H9 (cell line): ENCODE measurements around the gene PCDHGC3. TPM values are rescaled to one million over a fixed set of nuclear protein-coding genes. Genes with fewer than 3 reads are reported as not detected.

Experiments
- DNase-seq: peaks from one replicate; pipeline ENCODE4 v3.0.0-alpha.2; 2017
- H2AFZ ChIP-seq: one replicate; pipeline ENCODE4 v1.6.1; 2013; ENCODE audit warnings: mild to moderate bottlenecking, low read length, control low read depth, moderate library complexity
- H2AK5ac ChIP-seq: 2 replicates; pipeline ENCODE4 v1.6.1; 2013; ENCODE audit warnings: low read length, control low read depth, mixed read lengths; ENCODE audit not compliant: insufficient read length
- H2BK120ac ChIP-seq: one replicate; pipeline ENCODE4 v1.6.1; 2013; ENCODE audit warnings: low read depth, mild to moderate bottlenecking, low read length, control low read depth, inconsistent platforms; ENCODE audit not compliant: poor library complexity, severe bottlenecking
- H2BK12ac ChIP-seq: 2 replicates; pipeline ENCODE4 v1.6.1; 2013; ENCODE audit warnings: low read length, control low read depth, mixed read lengths, low read depth; ENCODE audit not compliant: insufficient read length
- H2BK15ac ChIP-seq: 2 replicates; pipeline ENCODE4 v1.6.1; 2013; ENCODE audit warnings: low read depth, low read length, control low read depth
- H2BK20ac ChIP-seq: one replicate; pipeline ENCODE4 v1.6.1; 2013; ENCODE audit warnings: low read depth, mild to moderate bottlenecking, low read length, control low read depth, inconsistent platforms; ENCODE audit not compliant: poor library complexity, severe bottlenecking
- H2BK5ac ChIP-seq: 2 replicates; pipeline ENCODE4 v1.6.1; 2013; ENCODE audit warnings: low read length, control low read depth, mixed read lengths; ENCODE audit not compliant: insufficient read length
- H3K14ac ChIP-seq: 2 replicates; pipeline ENCODE4 v1.6.1; 2013; ENCODE audit warnings: low read length, control low read depth; ENCODE audit not compliant: insufficient read depth
- H3K18ac ChIP-seq: 2 replicates; pipeline ENCODE4 v1.6.1; 2013; ENCODE audit warnings: low read depth, mild to moderate bottlenecking, mixed read lengths, low read length, control low read depth; ENCODE audit not compliant: insufficient read length
- H3K23ac ChIP-seq: 2 replicates; pipeline ENCODE4 v1.6.1; 2013; ENCODE audit warnings: low read length, control low read depth, mixed read lengths, low read depth; ENCODE audit not compliant: insufficient read length
- H3K23me2 ChIP-seq: 2 replicates; pipeline ENCODE4 v1.6.1; 2013; ENCODE audit warnings: low read depth, mild to moderate bottlenecking, mixed read lengths, low read length, control low read depth; ENCODE audit not compliant: insufficient read length, poor library complexity, severe bottlenecking
- H3K27ac ChIP-seq: 2 replicates; pipeline ENCODE4 v1.5.1; 2013; ENCODE audit warnings: low read length, control low read depth, mixed read lengths, low read depth; ENCODE audit not compliant: insufficient read length
- H3K27me3 ChIP-seq: 2 replicates; pipeline ENCODE4 v1.6.1; 2013; ENCODE audit warnings: low read length, control low read depth, inconsistent platforms; ENCODE audit not compliant: insufficient read depth
- H3K4ac ChIP-seq: 2 replicates; pipeline ENCODE4 v1.6.1; 2013; ENCODE audit warnings: low read depth, mild to moderate bottlenecking, control low read depth, inconsistent platforms, low read length, moderate library complexity
- H3K4me1 ChIP-seq: 2 replicates; pipeline ENCODE4 v1.6.1; 2013; ENCODE audit warnings: low read length, control low read depth, inconsistent platforms; ENCODE audit not compliant: insufficient read depth
- H3K4me2 ChIP-seq: 2 replicates; pipeline ENCODE4 v1.6.1; 2013; ENCODE audit warnings: low read length, control low read depth, mixed read lengths; ENCODE audit not compliant: insufficient read length, insufficient read depth
- H3K56ac ChIP-seq: 2 replicates; pipeline ENCODE4 v1.6.1; 2013; ENCODE audit warnings: low read depth, mild to moderate bottlenecking, mixed read lengths, low read length, control low read depth; ENCODE audit not compliant: insufficient read length
- H3K79me1 ChIP-seq: 2 replicates; pipeline ENCODE4 v1.6.1; 2013; ENCODE audit warnings: low read depth, mild to moderate bottlenecking, moderate library complexity, low read length, control low read depth, inconsistent platforms; ENCODE audit not compliant: insufficient read depth, poor library complexity, severe bottlenecking
- H3K79me2 ChIP-seq: 2 replicates; pipeline ENCODE4 v1.6.1; 2013; ENCODE audit warnings: low read length, control low read depth, inconsistent platforms; ENCODE audit not compliant: insufficient read depth
- H3K9ac ChIP-seq: 2 replicates; pipeline ENCODE4 v1.6.1; 2013; ENCODE audit warnings: low read length, control low read depth, mixed read lengths; ENCODE audit not compliant: insufficient read length; ENCODE audit errors: extremely low read depth
- H3K9me3 ChIP-seq: one replicate; pipeline ENCODE4 v1.6.1; 2013; ENCODE audit warnings: low read depth, low read length, inconsistent platforms; ENCODE audit not compliant: control insufficient read depth
- H3T11ph ChIP-seq: one replicate; pipeline ENCODE4 v1.6.1; 2013; ENCODE audit warnings: mild to moderate bottlenecking, low read length, control low read depth, inconsistent platforms
- H4K20me1 ChIP-seq: one replicate; pipeline ENCODE4 v1.6.1; 2013; ENCODE audit not compliant: control insufficient read depth, insufficient read length, insufficient read depth
- H4K5ac ChIP-seq: 2 replicates; pipeline ENCODE4 v1.6.1; 2013; ENCODE audit warnings: low read depth, mild to moderate bottlenecking, mixed read lengths, low read length, control low read depth; ENCODE audit not compliant: insufficient read length
- H4K8ac ChIP-seq: replicated peaks from 2 replicates; pipeline ENCODE4 v1.6.1; 2013; ENCODE audit warnings: low read length, control low read depth, mixed read lengths, low read depth; ENCODE audit not compliant: insufficient read length
- H4K91ac ChIP-seq: 2 replicates; pipeline ENCODE4 v1.6.1; 2013; ENCODE audit warnings: low read depth, mild to moderate bottlenecking, moderate library complexity, mixed read lengths, low read length, control low read depth; ENCODE audit not compliant: insufficient read length
- H3K27ac Mint-ChIP-seq, 3 experiments: 2 replicates in 2 of 3; 3 replicates in 1 of 3; pipeline ENCODE4 v1.8.0; 2020 to 2021; ENCODE audit warnings: mixed read lengths in 3 of 3, mild to moderate bottlenecking in 1 of 3, moderate library complexity in 1 of 3
- H3K27me3 Mint-ChIP-seq: 2 replicates; pipeline ENCODE4 v1.8.0; 2021; ENCODE audit warnings: low read depth, mild to moderate bottlenecking, moderate library complexity, mixed read lengths
- H3K36me3 Mint-ChIP-seq, 3 experiments: 2 replicates in 2 of 3; 3 replicates in 1 of 3; pipeline ENCODE4 v1.8.0; 2020 to 2021; ENCODE audit warnings: low read depth in 3 of 3, mixed read lengths in 3 of 3; ENCODE audit not compliant: insufficient read depth in 1 of 3
- H3K4me1 Mint-ChIP-seq, 2 experiments: 2 replicates each; pipeline ENCODE4 v1.8.0; 2020; ENCODE audit warnings: mixed read lengths in 2 of 2
- H3K4me3 Mint-ChIP-seq, 2 experiments: 2 replicates in 1 of 2; 3 replicates in 1 of 2; pipeline ENCODE4 v1.8.0; 2020 to 2021; ENCODE audit warnings: mild to moderate bottlenecking in 2 of 2, mixed read lengths in 2 of 2, moderate library complexity in 1 of 2
- H3K9me3 Mint-ChIP-seq, 2 experiments: 2 replicates in 1 of 2; 3 replicates in 1 of 2; pipeline ENCODE4 v1.8.0; 2020; ENCODE audit warnings: mild to moderate bottlenecking in 2 of 2, mixed read lengths in 2 of 2, moderate library complexity in 1 of 2
- WGBS: extraction: QIAGEN DNeasy Blood & Tissue Kit; methylation state at CpG from one replicate; pipeline ENCODE4 v1.1.7; 2013; ENCODE audit warnings: missing lambda C conversion rate, low lambda C conversion rate, mixed read lengths; ENCODE audit not compliant: insufficient read length; ENCODE audit errors: extremely low coverage; 5-methylcytosine and 5-hydroxymethylcytosine counted together
- total RNA-seq: library from RNA; stranded (reverse); gene quantifications from 2 replicates; pipeline ENCODE4 v1.2.1, GENCODE V29; 2021
- TF ChIP-seq, protein P1 (sequence below): fragments of 200-600 bp; sonication (generic); conservative IDR thresholded peaks from 3 replicates; pipeline ENCODE4 v1.8.0; 2021; ENCODE audit warnings: antibody characterized with exemption, mild to moderate bottlenecking

The PCDHGC3 gene
- total RNA-seq, 1 experiment from 2014 or later: 19.8 TPM

DNA sequence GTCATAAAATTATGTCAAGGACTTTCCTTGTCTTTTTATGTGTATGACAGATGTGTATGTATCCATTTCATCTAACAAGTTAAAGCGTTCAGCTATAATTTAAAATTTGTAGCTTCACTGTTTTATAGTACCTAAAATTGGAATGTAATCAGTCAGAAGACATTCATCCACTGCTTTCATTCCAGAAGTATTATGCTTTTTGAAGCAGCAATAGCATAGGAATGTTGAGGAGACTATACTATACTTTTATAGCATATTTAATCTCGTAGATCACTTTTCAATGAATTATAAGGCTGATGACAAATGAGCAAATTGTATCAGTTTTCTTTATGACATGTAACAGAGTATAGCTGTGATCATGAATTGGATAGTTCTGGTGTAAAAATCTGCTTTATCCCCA lies 38.5 kb upstream of the PCDHGC3 start:
- H3T11ph ChIP-seq: no peak overlapping the region
- H3K79me1 ChIP-seq: no peaks in the 10 kb centered on the region
- H3K79me2 ChIP-seq: no peaks in the 10 kb centered on the region
- peaks cover 27 to 28% of the 10 kb centered on the region in 2 experiments for H3K9me3 Mint-ChIP-seq
- H3K27me3 Mint-ChIP-seq: no peaks in the 10 kb centered on the region
- H3K27me3 ChIP-seq: no peaks in the 10 kb centered on the region
- no peak overlapping the region for H3K23ac ChIP-seq
- no peak overlapping the region for H2BK12ac ChIP-seq
- peaks cover 2% of the 10 kb centered on the region; the same call in 1 of the 2 replicates for H3K4me1 ChIP-seq
- no peak overlapping the region for H4K91ac ChIP-seq
- no peak overlapping the region for H2AFZ ChIP-seq
- no peak overlapping the region for H3K27ac ChIP-seq
- H4K20me1 ChIP-seq: no peaks in the 10 kb centered on the region
- peaks cover 20 to 31% (median 25%) of the 10 kb centered on the region in 3 experiments; a peak in 6 of 7 replicates for H3K36me3 Mint-ChIP-seq
- H3K18ac ChIP-seq: no peak overlapping the region
- no peak overlapping the region for H3K56ac ChIP-seq
- H3K9me3 ChIP-seq: no peaks in the 10 kb centered on the region
- no peak overlapping the region for H2AK5ac ChIP-seq
- no peak overlapping the region for H4K8ac ChIP-seq
- H3K27ac Mint-ChIP-seq: no peak overlapping the region
- no peak overlapping the region for H3K9ac ChIP-seq
- TF ChIP-seq, protein P1, sequence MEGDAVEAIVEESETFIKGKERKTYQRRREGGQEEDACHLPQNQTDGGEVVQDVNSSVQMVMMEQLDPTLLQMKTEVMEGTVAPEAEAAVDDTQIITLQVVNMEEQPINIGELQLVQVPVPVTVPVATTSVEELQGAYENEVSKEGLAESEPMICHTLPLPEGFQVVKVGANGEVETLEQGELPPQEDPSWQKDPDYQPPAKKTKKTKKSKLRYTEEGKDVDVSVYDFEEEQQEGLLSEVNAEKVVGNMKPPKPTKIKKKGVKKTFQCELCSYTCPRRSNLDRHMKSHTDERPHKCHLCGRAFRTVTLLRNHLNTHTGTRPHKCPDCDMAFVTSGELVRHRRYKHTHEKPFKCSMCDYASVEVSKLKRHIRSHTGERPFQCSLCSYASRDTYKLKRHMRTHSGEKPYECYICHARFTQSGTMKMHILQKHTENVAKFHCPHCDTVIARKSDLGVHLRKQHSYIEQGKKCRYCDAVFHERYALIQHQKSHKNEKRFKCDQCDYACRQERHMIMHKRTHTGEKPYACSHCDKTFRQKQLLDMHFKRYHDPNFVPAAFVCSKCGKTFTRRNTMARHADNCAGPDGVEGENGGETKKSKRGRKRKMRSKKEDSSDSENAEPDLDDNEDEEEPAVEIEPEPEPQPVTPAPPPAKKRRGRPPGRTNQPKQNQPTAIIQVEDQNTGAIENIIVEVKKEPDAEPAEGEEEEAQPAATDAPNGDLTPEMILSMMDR: no peak
- no peak overlapping the region for H2BK5ac ChIP-seq
- no peaks in the 10 kb centered on the region for H3K23me2 ChIP-seq
- no peak overlapping the region for H3K14ac ChIP-seq
- WGBS: no CpG with 5 or more reads among the region's 2 CpGs
- no peak overlapping the region for H3K4me3 Mint-ChIP-seq
- no peak overlapping the region for H2BK15ac ChIP-seq
- peaks cover 5 to 9% of the 10 kb centered on the region in 2 experiments; a peak in 3 of 4 replicates for H3K4me1 Mint-ChIP-seq
- H3K4ac ChIP-seq: no peak overlapping the region
- no peak overlapping the region for H4K5ac ChIP-seq
- DNase-seq: no peak
- no peak overlapping the region for H3K4me2 ChIP-seq
- no peak overlapping the region for H2BK20ac ChIP-seq
- H2BK120ac ChIP-seq: no peak overlapping the region
